Measurements from ENCODE around the gene FANCI. TPM values are rescaled to one million over a fixed set of nuclear protein-coding genes. Genes with fewer than 3 reads are reported as not detected.

Gene FANCI
- total and polyA plus RNA-seq, 2 of the 13 experiments (the other 11 are each of a cell fraction or from before 2014, with no cell fraction given) = 15.7 to 68.8 TPM

- TF ChIP-seq PATZ1 (CRISPR knock-in tag; IDR thresholded peaks at IDR 0.05) (no peak), ZNF569 (CRISPR knock-in tag; IDR thresholded peaks at IDR 0.05; ENCODE audit: borderline replicate concordance) (no peak), MAF1 (CRISPR knock-in tag; IDR thresholded peaks at IDR 0.05; ENCODE audit: borderline replicate concordance) (no peak), ZBTB20 (CRISPR knock-in tag; IDR thresholded peaks at IDR 0.05; ENCODE audit: borderline replicate concordance, low read depth) (no peak), PLSCR1 (CRISPR knock-in tag; IDR thresholded peaks at IDR 0.05; ENCODE audit: borderline replicate concordance) (no peak), ZNF317 (CRISPR knock-in tag; IDR thresholded peaks at IDR 0.05) (no peak)
Measured at GRCh38 chr15:89198934-89199333, 44.8 kb upstream of the FANCI start (continued).

GRCh38 chr15:89199746-89200145 lies 44.0 kb upstream of the FANCI start:
- ChIA-PET CTCF (ENCODE audit: low intra/inter-chr PET ratio, low total read pairs) (no interaction called here), POLR2A (no interaction called here)
- BruUV-seq (replicated peaks) = no TSS peak
- no peak overlapping the region for H2AFZ ChIP-seq (ENCODE audit: low read length)
- ATAC-seq (no peak), DNase-seq (ENCODE audit: low spot score) (no peak), FAIRE-seq (no peak)
- intact Hi-C loops (cut with micrococcal nuclease; ENCODE audit: unreplicated experiment) = loop anchor here (10.0 kb wide), 1 partner anchor 105 kb away; no protein-coding TSS in a partner anchor
- H3K27ac ChIP-seq (ENCODE audit: extremely low read length, insufficient read depth, low read length) = no peak overlapping the region
- H3K27me3 ChIP-seq (ENCODE audit: control insufficient read depth in 1 of 2, insufficient read depth in 2 of 2, low read length in 2 of 2) = no peaks in the 10 kb centered on the region
- H3K9me3 ChIP-seq (ENCODE audit: low read length) = no peaks in the 10 kb centered on the region
- H4K20me1 ChIP-seq (ENCODE audit: insufficient read depth, low read length) = no peaks in the 10 kb centered on the region
- 96% methylated on average over 6 of the region's 6 CpGs for WGBS (ENCODE audit: low lambda C conversion rate)
- H3K36me3 ChIP-seq (replicated peaks in 1 of 2; ENCODE audit: control insufficient read depth in 1 of 2, insufficient read depth in 2 of 2, low read length in 2 of 2) = peaks cover 2 to 10% of the 10 kb centered on the region in 2 experiments; a peak in 1 of 5 replicates
- H3K4me2 ChIP-seq (ENCODE audit: low read depth, low read length) = no peak overlapping the region
- H3K9ac ChIP-seq (ENCODE audit: insufficient read depth, low read depth, low read length) = no peak overlapping the region
- H3K79me2 ChIP-seq (ENCODE audit: insufficient read depth, low read length) = no peaks in the 10 kb centered on the region
- in situ Hi-C loops (cut with HindIII; ENCODE audit: extremely low pct_ligation_motif_present, low pct_unique_long_range_greater_than_20kb) = loop anchor here (10.0 kb wide), 1 partner anchor 95 kb away; no protein-coding TSS in a partner anchor
- TF ChIP-seq ZNF354B (CRISPR knock-in tag; IDR thresholded peaks at IDR 0.05) (no peak), KAT8 (CRISPR knock-in tag; IDR thresholded peaks at IDR 0.05) (no peak), ZNF614 (CRISPR knock-in tag; IDR thresholded peaks at IDR 0.05; ENCODE audit: borderline replicate concordance) (no peak), HCFC1 (IDR thresholded peaks at IDR 0.05; ENCODE audit: low read depth, low read length) (no peak)
- peaks cover 52% of the 10 kb centered on the region for H3K4me1 ChIP-seq (ENCODE audit: insufficient read depth, low read length)
- no peak overlapping the region for H3K4me3 ChIP-seq (replicated peaks in 1 of 3; ENCODE audit: insufficient read depth in 1 of 3, low read depth in 2 of 3, low read length in 3 of 3)

All from HepG2 (cell line).